Activated CD8-positive, alpha-beta memory T cell treated with anti-CD3 and anti-CD28 coated beads, Interleukin-2, amount 50 U/mL, for 4 hours (primary cell): ENCODE results near the gene CDC42EP2.

Experiments used
- DNase-seq: peaks from one replicate; pipeline ENCODE4 v3.0.0-alpha.2; 2020

Gene CDC42EP2

DNA sequence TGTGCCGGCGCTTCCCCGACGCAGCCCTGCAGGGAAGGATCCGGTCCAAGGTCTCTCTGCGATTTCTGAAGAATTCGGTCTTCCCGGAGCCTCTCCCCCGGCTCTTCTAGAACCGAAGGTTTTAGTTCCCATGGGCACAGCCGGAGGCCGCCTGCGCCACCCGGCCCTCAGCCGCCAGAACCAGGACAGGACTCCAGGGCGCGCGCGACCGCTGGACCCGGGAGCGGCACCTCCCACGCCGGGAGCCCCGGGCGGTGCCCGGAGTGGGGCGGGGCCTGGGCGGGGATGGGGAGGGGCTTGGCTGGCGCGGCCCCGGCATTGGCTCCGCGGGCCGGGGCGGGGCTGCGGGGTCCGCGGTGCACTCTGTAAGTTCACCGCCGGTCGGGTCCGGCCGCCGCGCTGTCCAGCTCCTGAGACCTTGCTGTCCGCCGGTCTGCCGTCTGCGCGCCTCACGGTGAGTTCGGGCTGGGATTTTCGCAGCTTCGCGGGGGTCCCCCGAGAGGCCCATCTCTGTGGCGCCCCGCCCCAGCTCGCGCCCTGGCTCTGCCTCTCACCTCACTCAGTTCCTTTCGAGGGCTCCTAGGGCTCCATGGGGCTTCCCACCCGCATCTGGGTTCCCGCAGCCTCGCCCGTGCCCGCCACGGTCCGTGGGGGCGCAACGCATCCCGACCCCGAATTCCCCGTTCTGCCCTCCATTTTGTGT lies at the start of gene CDC42EP2:
Gene CDC42EP2 (plus strand): TSS at position 366 of the 703 bp plus-strand sequence. CDS start 6,033 bp downstream, outside the sequence.
- peak; percentile 73 for DNase-seq

DNA sequence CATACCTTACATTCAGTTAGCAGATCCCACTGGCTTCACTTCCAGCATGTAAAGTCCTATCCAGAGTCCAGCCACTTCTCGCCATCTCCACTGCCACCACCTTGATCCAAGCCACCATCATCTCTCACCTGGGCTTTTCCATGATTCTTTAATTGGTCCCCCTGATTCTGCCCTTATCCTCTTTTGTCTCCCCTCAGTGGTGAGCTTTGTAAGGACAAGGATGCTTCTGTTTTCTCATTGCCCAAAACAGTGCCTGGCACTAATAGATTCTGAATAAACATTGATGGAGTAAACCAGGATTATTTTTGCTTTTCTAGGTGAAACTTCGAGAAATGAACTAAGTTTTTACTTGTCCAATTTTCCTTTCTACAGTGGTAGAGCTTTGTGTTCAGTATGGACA lies 48.5 kb upstream of the CDC42EP2 start:
- no peak for DNase-seq

- no peak for DNase-seq
These were observed 39.7 kb upstream of the CDC42EP2 start for GRCh38 chr11:65274735-65275682.

DNA sequence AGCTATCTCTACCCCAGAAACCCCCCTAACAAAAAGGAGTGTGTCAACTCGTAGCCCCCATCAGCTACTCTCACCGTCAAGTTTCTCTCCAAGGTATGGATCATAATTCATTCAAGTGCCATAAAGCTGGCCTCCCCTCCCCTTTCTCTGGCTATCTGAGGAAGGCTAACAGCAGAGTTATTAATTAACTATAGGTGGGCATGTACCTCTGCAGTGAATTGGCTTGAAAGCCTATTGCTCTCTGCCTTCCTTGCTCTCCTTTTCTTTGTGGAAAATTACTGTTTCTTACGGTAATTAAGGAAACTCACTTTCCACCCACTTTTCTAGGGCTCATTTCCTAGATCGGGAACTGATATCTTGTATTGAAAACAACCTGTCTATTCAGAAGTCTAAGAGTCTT lies 38.8 kb upstream of the CDC42EP2 start:
- no peak for DNase-seq

DNA sequence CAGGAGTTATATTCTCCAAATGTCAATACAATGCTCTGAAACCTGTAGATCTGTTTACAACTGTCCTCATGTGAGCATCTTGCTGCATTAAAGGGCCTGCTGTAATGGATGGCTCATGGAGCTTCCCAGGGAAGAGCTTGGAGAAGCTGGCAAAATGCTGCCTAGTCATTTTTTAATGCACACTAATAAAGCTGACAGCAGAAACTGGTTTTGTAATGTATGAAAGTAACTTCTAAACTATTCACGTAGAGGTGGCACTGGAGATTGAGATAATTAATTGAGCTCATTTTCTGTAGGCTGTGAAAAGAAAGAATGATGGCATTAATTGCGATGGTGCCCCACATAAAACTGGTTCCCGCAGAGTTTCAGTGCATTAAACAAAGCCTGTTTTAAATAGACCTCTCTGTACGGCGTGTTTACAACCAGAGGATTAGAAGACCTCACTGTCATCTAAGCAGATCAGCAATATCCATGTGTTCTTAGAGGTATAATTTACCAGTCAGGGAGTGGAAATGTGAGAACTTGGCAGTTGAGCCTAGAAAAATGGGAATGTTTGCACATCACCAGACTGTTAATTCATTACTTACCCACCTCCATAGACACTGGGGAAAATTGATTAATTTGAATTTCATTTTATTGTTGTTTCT lies 36.9 kb upstream of the CDC42EP2 start:
- DNase-seq = no peak

GRCh38 chr11:65278356-65278755 lies 36.3 kb upstream of the CDC42EP2 start:
- no peak for DNase-seq

- no peak for DNase-seq
These were observed 35.4 kb upstream of the CDC42EP2 start for GRCh38 chr11:65279279-65279678.

- DNase-seq = no peak
These were observed 34.8 kb upstream of the CDC42EP2 start for GRCh38 chr11:65279741-65280440.

DNA sequence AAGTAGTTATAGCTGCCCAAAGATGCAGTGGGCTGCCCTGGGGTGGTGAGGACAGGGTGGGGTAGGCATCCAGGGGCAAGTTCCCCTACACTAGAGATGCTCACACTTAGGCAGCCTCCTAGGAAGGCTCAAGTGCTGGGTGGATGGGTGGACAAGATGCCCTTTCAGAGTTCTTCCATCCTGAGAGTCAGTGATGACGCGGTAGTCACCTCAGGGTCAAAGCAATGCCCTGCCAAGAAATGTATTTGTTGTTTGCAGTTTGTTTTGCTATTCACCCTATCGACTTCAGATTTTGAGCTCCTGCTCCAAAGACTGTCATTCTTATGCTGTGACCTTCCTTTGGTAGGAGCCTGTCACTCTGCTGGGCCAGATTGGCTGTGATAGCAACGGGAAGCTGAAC lies 34.0 kb upstream of the CDC42EP2 start:
- no peak for DNase-seq

GRCh38 chr11:65286686-65287085 lies 28.0 kb upstream of the CDC42EP2 start:
- no peak for DNase-seq

GRCh38 chr11:65287601-65288000 lies 27.1 kb upstream of the CDC42EP2 start:
- DNase-seq = no peak

GRCh38 chr11:65288706-65289536 lies 25.7 kb upstream of the CDC42EP2 start:
- DNase-seq = no peak

- DNase-seq = no peak
These were observed 24.1 kb upstream of the CDC42EP2 start for GRCh38 chr11:65290448-65291165.

- no peak for DNase-seq
These were observed 23.1 kb upstream of the CDC42EP2 start for GRCh38 chr11:65291613-65292012.

DNA sequence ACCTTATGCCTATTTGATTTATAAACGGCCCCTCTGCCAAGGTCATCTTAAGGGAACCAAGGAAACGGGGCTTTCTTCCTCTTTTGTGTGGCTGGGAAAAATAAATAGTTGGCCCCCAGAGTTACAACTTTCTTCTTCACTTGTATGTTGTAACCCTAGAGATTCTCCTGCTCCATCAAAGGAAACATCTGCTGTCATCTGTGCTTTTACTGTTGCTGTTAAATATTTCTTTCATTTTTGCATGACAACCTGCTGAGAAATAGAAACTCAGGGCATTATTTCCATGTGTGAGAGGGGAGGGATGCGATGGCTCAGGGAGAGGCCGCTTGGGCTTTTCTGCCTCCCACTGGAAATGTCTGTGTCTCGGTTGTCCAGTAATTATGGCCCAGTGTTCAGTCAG lies 21.8 kb upstream of the CDC42EP2 start:
- no peak for DNase-seq

DNA sequence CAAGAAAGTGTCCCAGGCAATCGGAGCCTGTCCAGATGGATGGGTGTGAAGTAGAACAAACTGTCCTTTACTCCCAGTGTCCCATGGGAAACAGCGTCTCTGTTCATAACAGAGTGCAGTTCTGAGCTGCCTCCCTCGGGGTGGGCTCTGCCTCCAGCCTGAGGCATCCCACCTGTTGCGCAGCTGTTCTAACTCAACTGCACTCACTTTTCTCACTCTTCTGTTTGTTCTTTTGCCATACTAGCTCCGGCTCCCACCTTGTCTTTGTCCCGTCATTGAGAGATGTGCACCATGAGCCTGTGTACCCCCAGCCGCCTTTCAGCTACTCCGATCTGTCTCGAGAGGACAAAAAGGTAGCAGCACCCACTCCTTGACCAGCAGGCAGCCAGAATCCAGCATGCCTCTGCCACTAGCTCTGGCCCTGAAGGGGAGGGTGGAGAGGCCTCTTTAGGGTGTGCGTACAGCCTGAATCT lies 20.7 kb upstream of the CDC42EP2 start:
- no peak for DNase-seq

GRCh38 chr11:65295001-65295400 lies 19.7 kb upstream of the CDC42EP2 start:
- DNase-seq = no peak

DNA sequence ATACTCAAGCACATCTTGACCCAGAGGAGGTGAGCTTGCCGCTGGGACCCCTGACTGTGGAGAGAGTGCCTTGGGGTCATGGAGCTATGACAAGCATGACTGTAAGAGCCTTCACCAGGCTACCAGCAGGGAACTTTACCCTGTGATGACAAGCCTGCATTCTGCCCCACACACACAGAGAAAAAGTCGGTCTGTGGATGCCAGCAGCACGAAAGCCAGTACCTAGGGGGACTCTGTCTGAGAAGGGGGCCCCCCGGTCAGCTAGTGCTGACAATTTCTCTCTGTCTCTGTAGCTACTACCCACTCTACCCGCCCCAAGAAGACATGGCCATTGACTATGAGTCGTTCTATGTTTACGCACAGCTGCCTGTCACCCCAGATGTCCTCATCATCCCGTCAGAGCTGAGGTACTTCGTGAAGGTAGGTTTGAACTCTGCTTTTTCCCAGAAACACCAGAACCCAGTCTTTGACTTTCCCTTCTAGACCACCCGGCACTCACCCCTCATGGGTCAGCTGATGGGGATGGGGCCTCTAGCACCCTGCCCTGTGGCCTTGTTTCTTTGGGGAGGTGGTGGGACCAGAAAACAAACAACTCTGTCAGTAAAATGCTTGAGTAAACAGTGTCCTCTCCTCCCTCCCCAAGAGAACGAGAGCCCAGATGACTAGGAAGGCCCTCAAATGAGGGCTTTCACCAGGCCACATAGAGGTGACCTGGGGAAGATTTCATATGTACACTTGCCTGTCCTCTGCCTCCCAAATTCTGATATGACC lies 18.9 kb upstream of the CDC42EP2 start:
- DNase-seq = no peak

DNA sequence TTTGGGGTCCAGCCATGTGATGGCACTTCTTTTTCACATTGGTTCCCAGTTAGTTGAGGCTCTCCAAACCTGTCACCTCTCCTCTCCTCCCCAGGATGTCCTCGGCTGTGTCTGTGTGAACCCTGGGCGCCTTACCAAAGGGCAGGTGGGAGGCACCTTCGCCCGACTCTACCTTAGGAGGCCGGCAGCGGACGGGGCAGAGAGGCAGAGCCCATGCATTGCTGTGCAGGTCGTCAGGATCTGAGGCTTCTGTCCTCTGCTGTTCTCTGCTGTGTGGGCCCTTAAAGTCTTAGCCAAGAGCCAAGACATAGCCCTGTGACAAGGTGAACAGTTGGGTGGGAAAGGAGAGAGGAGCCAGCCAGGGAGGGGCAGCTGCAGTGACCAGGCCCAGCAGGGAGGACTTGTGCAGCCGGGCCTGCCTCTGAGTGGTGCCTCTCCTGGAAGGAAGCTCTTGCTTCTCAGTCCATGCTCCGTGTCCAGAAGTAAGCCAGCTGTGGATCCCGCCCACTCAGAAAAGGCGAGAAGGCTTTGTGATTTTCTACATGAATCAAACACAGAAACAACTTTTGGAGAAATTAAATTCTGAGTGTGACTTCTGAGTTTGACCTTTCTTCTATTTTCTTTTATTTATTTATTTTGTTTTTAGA lies 17.5 kb upstream of the CDC42EP2 start:
- no peak for DNase-seq

DNA sequence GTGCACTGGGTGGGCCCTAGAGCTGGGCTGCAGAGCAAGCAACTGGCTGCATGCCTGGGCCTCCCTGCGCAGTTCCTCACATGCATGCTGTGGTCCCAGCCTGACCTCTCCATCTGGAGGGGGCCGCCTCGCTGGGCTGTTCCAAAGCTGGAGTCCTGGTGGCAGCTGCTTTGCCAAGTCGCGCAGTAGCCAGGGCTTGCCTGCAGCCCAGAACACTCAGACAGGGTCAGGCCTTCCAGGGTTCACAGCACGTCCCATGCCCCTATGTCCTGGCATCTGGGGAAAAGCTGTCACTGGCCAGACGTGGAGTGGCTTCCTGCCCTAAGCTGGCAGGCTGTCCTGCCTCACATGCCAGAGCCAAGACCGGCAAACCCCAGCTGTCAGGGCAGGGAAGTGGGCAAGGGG lies 16.5 kb upstream of the CDC42EP2 start:
- DNase-seq = no peak
